Activated CD4-positive, alpha-beta memory T cell treated with anti-CD3 and anti-CD28 coated beads, Interleukin-2, amount 10 ng/mL, durations not matched to agents 7 days and 5 days (primary cell): ENCODE measurements around the gene RGS2. TPM values are rescaled to one million over a fixed set of nuclear protein-coding genes. Genes with fewer than 3 reads are reported as not detected.

Experiments
- CTCF ChIA-PET: fragments of 350-600 bp; sonication (Branson Sonifier 250); formaldehyde crosslinking; loops from one replicate; lab custom pipeline; 2021; ENCODE audit warnings: antibody characterized with exemption, inconsistent platforms; lab: Charles Lee
- POLR2A ChIA-PET: fragments of 350-600 bp; sonication (Branson Sonifier 250); formaldehyde crosslinking; loops from one replicate; lab custom pipeline; 2021; ENCODE audit warnings: antibody characterized with exemption; lab: Charles Lee
- DNase-seq: peaks from one replicate; pipeline ENCODE4 v3.0.0-alpha.2; 2020
- H3K27ac Mint-ChIP-seq: one replicate; pipeline ENCODE4 v1.8.0; 2021; ENCODE audit warnings: mild to moderate bottlenecking, mixed read lengths
- H3K27me3 Mint-ChIP-seq: one replicate; pipeline ENCODE4 v1.8.0; 2021; ENCODE audit warnings: mixed read lengths
- H3K36me3 Mint-ChIP-seq: one replicate; pipeline ENCODE4 v1.8.0; 2021; ENCODE audit warnings: low read depth, mixed read lengths
- H3K4me1 Mint-ChIP-seq: one replicate; pipeline ENCODE4 v1.8.0; 2021; ENCODE audit warnings: mixed read lengths
- H3K4me3 Mint-ChIP-seq: one replicate; pipeline ENCODE4 v1.8.0; 2021; ENCODE audit warnings: mild to moderate bottlenecking, mixed read lengths
- H3K9me3 Mint-ChIP-seq: one replicate; pipeline ENCODE4 v1.8.0; 2021; ENCODE audit warnings: mixed read lengths
- total RNA-seq, 2 experiments: library from RNA; stranded (reverse); gene quantifications; one replicate each; pipeline ENCODE4 v1.2.3, GENCODE V29; 2021

The RGS2 gene
- total RNA-seq, 2 experiments from 2014 or later, result 8.0 to 8.2 TPM

GRCh38 chr1:192776998-192777397, 31.8 kb upstream of the RGS2 start:
- Mint-ChIP-seq H3K27me3 (peaks cover 14% of the 10 kb centered on the region), H3K27ac (no peak overlapping the region)
- CTCF ChIA-PET, result no interaction called here

GRCh38 chr1:192783791-192784190, 25.0 kb upstream of the RGS2 start:
- Mint-ChIP-seq H3K36me3 (no peaks in the 10 kb centered on the region), H3K27ac (no peak overlapping the region), H3K4me1 (no peaks in the 10 kb centered on the region), H3K9me3 (no peaks in the 10 kb centered on the region), H3K27me3 (peaks cover 21% of the 10 kb centered on the region), H3K4me3 (no peak overlapping the region)
- CTCF ChIA-PET, result no interaction called here
- no peak for DNase-seq
- POLR2A ChIA-PET, result no interaction called here

More at GRCh38 chr1:192776998-192777397, 31.8 kb upstream of the RGS2 start:
- no peaks in the 10 kb centered on the region for H3K4me1 Mint-ChIP-seq
- H3K36me3 Mint-ChIP-seq, result no peaks in the 10 kb centered on the region
- POLR2A ChIA-PET, result no interaction called here
- DNase-seq, result no peak
- H3K9me3 Mint-ChIP-seq, result no peaks in the 10 kb centered on the region
- no peak overlapping the region for H3K4me3 Mint-ChIP-seq

GRCh38 chr1:192784397-192784796, 24.4 kb upstream of the RGS2 start:
- no peaks in the 10 kb centered on the region for H3K4me1 Mint-ChIP-seq
- H3K9me3 Mint-ChIP-seq, result no peaks in the 10 kb centered on the region
- no peak for DNase-seq
- H3K27ac Mint-ChIP-seq, result no peak overlapping the region
- H3K4me3 Mint-ChIP-seq, result no peak overlapping the region
- POLR2A ChIA-PET, result no interaction called here
- CTCF ChIA-PET, result no interaction called here
- peaks cover 21% of the 10 kb centered on the region for H3K27me3 Mint-ChIP-seq
- H3K36me3 Mint-ChIP-seq, result no peaks in the 10 kb centered on the region

DNA sequence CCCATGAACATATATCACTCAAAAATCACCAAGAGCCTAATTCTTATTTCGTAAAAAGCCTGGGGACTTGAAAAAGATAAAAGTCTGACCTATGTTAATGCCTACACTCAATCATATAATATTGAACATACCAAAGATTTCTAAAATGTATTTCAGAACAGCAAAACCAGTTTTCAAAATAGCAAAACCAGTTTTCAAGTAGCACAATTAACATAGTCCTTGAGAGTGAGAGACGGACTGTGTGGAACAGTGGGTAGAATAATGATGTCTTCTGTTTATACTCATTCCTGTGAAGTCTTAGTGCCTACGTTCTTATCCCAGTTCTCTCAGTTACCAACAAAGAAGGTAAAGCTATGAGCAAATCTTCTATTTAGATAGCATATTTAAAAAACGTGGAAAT, 22.3 kb upstream of the RGS2 start:
- DNase-seq, result no peak
- POLR2A ChIA-PET, result no interaction called here
- no peak overlapping the region for H3K27ac Mint-ChIP-seq
- no peak overlapping the region for H3K4me3 Mint-ChIP-seq
- H3K27me3 Mint-ChIP-seq, result peaks cover 13% of the 10 kb centered on the region
- H3K36me3 Mint-ChIP-seq, result no peaks in the 10 kb centered on the region
- no peaks in the 10 kb centered on the region for H3K4me1 Mint-ChIP-seq
- CTCF ChIA-PET, result no interaction called here
- no peaks in the 10 kb centered on the region for H3K9me3 Mint-ChIP-seq

- no peaks in the 10 kb centered on the region for H3K36me3 Mint-ChIP-seq
- CTCF ChIA-PET, result no interaction called here
- H3K27ac Mint-ChIP-seq, result no peak overlapping the region
- H3K4me3 Mint-ChIP-seq, result no peak overlapping the region
- H3K27me3 Mint-ChIP-seq, result peaks cover 7% of the 10 kb centered on the region
- DNase-seq, result no peak
- no peaks in the 10 kb centered on the region for H3K9me3 Mint-ChIP-seq
- H3K4me1 Mint-ChIP-seq, result no peaks in the 10 kb centered on the region
- POLR2A ChIA-PET, result no interaction called here
Measured at GRCh38 chr1:192787914-192788585, 20.8 kb upstream of the RGS2 start.

DNA sequence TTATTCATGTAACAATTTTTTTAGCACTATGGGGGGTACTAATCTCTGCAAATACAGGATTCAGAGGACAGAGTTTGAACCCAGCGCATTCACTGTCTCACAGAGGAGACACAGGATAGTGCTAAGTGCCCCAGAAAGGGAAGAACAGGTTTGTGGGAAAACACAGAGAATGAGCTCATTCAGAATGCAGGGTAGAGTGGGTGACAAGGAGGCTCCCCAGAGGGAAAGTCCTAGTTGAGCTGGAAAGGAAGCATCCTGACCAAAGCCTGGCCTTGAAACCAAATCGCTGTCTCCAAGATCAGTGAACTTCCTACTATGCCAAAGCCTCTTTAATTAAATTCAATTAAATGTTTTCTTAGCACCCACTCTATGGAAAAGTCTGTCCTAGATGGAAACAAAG, 19.0 kb upstream of the RGS2 start:
- no peaks in the 10 kb centered on the region for H3K9me3 Mint-ChIP-seq
- H3K4me1 Mint-ChIP-seq, result no peaks in the 10 kb centered on the region
- H3K36me3 Mint-ChIP-seq, result no peaks in the 10 kb centered on the region
- no peak for DNase-seq
- ChIA-PET CTCF (no interaction called here), POLR2A (no interaction called here)
- H3K4me3 Mint-ChIP-seq, result no peak overlapping the region
- H3K27me3 Mint-ChIP-seq, result peaks cover 3% of the 10 kb centered on the region
- no peak overlapping the region for H3K27ac Mint-ChIP-seq

GRCh38 chr1:192792628-192793027, 16.2 kb upstream of the RGS2 start:
- POLR2A ChIA-PET, result no interaction called here
- Mint-ChIP-seq H3K9me3 (no peaks in the 10 kb centered on the region), H3K36me3 (no peaks in the 10 kb centered on the region), H3K4me1 (no peaks in the 10 kb centered on the region), H3K4me3 (no peak overlapping the region), H3K27ac (no peak overlapping the region), H3K27me3 (peaks cover 2% of the 10 kb centered on the region)
- no peak for DNase-seq
- CTCF ChIA-PET, result no interaction called here

DNA sequence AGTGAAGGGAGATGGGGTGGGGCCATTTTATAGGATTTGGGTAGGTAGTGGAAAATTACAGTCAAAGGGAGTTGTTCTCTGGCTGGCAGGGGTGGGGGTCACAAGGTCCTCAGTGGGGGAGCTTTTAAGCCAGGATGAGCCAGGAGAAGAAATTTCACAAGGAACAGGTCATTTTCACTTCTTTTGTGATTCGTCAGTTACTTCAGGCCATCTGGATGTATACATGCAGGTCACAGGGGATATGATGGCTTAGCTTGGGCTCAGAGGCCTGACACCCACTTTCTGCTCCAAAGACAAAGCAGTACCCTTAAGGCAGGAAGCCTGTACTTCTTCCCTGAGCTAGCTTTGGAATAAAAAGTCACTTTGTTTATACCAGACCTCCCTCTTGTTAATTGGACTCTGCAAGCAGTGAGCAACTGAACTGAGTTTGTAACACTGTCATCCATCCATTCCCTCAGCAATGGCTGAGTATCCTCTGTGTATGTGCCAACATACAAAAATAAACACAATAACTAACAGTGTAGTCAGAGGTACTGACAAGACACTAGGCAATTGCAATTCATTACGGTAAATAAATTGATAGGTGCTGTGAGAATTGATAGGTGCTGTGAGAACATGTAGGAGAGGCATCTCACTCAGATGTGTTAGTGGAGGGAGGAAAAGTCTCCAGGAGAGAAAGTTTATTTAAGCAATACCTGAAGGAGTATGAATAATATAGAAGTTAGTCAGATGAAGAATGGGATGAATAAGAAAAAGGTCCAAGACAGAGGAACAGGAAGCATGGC, 14.7 kb upstream of the RGS2 start:
- H3K9me3 Mint-ChIP-seq, result no peaks in the 10 kb centered on the region
- DNase-seq, result no peak
- peaks cover 2% of the 10 kb centered on the region for H3K27me3 Mint-ChIP-seq
- H3K4me1 Mint-ChIP-seq, result no peaks in the 10 kb centered on the region
- no peak overlapping the region for H3K4me3 Mint-ChIP-seq
- H3K27ac Mint-ChIP-seq, result no peak overlapping the region
- H3K36me3 Mint-ChIP-seq, result no peaks in the 10 kb centered on the region
- ChIA-PET POLR2A (no interaction called here), CTCF (no interaction called here)

- POLR2A ChIA-PET, result no interaction called here
- Mint-ChIP-seq H3K27ac (no peak overlapping the region), H3K4me3 (no peak overlapping the region), H3K4me1 (no peaks in the 10 kb centered on the region), H3K9me3 (no peaks in the 10 kb centered on the region), H3K36me3 (no peaks in the 10 kb centered on the region), H3K27me3 (peaks cover 2% of the 10 kb centered on the region)
- DNase-seq, result no peak
- CTCF ChIA-PET, result no interaction called here
Measured at GRCh38 chr1:192794768-192795035, 14.1 kb upstream of the RGS2 start.

GRCh38 chr1:192795916-192796618, 12.8 kb upstream of the RGS2 start:
- no peaks in the 10 kb centered on the region for H3K9me3 Mint-ChIP-seq
- no peak overlapping the region for H3K27ac Mint-ChIP-seq
- peaks cover 2% of the 10 kb centered on the region for H3K27me3 Mint-ChIP-seq
- no peak overlapping the region for H3K4me3 Mint-ChIP-seq
- no peaks in the 10 kb centered on the region for H3K36me3 Mint-ChIP-seq
- no peaks in the 10 kb centered on the region for H3K4me1 Mint-ChIP-seq
- POLR2A ChIA-PET, result interaction anchor here (1.0 kb wide), 1 partner anchor 11 kb away, joined by 3 read pairs; no protein-coding TSS in a partner anchor
- CTCF ChIA-PET, result interaction anchor here (1.0 kb wide), 1 partner anchor 9 kb away, joined by 3 read pairs; no protein-coding TSS in a partner anchor
- no peak for DNase-seq

DNA sequence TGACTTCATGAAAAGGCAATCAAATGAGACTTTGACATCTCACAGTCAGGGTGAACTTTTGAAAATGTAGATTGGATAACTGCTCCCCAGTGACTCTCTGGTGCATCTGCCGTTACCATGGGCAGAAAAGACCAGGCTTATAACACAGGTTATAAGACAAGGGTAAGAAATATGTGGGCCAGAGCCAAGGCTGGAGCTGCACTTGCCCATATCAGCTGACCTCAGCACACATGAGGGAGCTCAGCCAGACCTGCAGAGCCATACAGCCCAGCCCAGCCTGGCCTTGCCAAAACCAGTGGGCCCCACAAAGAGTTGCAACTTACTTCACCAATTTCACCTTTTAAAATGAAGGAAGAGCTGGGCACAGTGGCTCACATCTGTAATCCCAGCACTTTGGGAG, 11.7 kb upstream of the RGS2 start:
- Mint-ChIP-seq H3K27ac (no peak overlapping the region), H3K9me3 (no peaks in the 10 kb centered on the region), H3K36me3 (no peaks in the 10 kb centered on the region), H3K27me3 (peaks cover under 1% of the 10 kb centered on the region), H3K4me3 (no peak overlapping the region), H3K4me1 (no peaks in the 10 kb centered on the region)
- CTCF ChIA-PET, result interaction anchor here (1.0 kb wide), 1 partner anchor 8 kb away, joined by 3 read pairs; no protein-coding TSS in a partner anchor
- DNase-seq, result no peak
- POLR2A ChIA-PET, result no interaction called here

GRCh38 chr1:192797891-192798290, 10.9 kb upstream of the RGS2 start:
- H3K9me3 Mint-ChIP-seq, result no peaks in the 10 kb centered on the region
- H3K4me3 Mint-ChIP-seq, result no peak overlapping the region
- no peak for DNase-seq
- CTCF ChIA-PET, result interaction anchor here (1.2 kb wide), 1 partner anchor 222 kb away, joined by 4 read pairs; no protein-coding TSS in a partner anchor
- H3K27me3 Mint-ChIP-seq, result peaks cover 3% of the 10 kb centered on the region
- H3K27ac Mint-ChIP-seq, result no peak overlapping the region
- no peaks in the 10 kb centered on the region for H3K36me3 Mint-ChIP-seq
- no peaks in the 10 kb centered on the region for H3K4me1 Mint-ChIP-seq
- POLR2A ChIA-PET, result no interaction called here

- CTCF ChIA-PET, result no interaction called here
- no peak for DNase-seq
- POLR2A ChIA-PET, result no interaction called here
- peaks cover 3% of the 10 kb centered on the region for H3K27me3 Mint-ChIP-seq
- H3K4me1 Mint-ChIP-seq, result peaks cover 5% of the 10 kb centered on the region
- H3K4me3 Mint-ChIP-seq, result no peak overlapping the region
- H3K27ac Mint-ChIP-seq, result no peak overlapping the region
- H3K9me3 Mint-ChIP-seq, result no peaks in the 10 kb centered on the region
- H3K36me3 Mint-ChIP-seq, result no peaks in the 10 kb centered on the region
Measured at GRCh38 chr1:192801451-192801850, 7.4 kb upstream of the RGS2 start.
